Endometrial microvascular endothelial cells (primary cell): ENCODE measurements around the gene GPR149. TPM values are rescaled to one million over a fixed set of nuclear protein-coding genes. Genes with fewer than 3 reads are reported as not detected.

Experiments used
- in situ Hi-C: cut with HindIII; loops from 2 replicates; pipeline ENCODE4 v1.10.0; 2017; ENCODE audit warnings: low sequenced_read_pairs, low pct_unique_long_range_greater_than_20kb; ENCODE audit errors: inconsistent ontology term
- total RNA-seq: library from RNA; depleted of rRNA; stranded (reverse); fragments of >200 nt; gene quantifications from one replicate; pipeline ENCODE4 v1.2.3, GENCODE V29; 2015; ENCODE audit errors: inconsistent ontology term

GPR149 gene
- total RNA-seq, 1 donor from 2014 or later: not detected

DNA sequence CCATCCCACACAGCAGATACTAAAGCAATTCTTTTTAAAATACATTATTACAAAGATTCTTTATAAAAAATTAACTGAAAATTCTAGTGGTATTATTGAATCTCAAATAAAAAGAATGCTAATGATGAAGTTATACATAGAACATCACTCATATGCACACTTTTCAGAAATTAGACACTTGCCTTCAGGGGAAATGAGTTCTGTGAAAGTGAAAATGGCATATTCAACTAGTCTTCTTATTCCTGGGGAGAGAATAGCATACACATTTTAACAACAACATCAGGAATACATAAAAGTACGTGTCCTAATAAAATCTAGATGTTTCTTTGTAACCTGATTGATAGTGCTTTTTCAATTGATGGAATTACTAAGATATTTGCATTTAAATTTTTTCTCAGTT is 68.9 kb downstream of the GPR149 start:
- in situ Hi-C loops: no loop called here

DNA sequence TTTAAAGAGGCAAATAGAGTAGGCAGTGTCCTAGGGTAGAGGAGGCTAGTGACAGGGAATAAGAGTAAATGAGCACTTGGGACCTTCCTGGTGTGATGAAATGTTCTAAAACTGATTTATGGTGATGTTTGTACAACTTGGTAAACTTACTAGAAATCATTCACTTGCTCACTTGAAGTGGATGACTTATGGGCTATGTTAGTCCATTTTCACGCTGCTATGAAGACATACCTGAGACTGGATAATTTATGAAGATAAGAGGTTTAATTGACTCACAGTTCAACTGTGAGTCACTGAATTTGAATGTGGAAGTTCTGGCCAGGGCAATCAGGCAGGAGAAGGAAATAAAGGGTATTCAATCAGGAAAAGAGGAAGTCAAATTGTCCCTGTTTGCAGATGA is 74.0 kb downstream of the GPR149 start:
- in situ Hi-C loops: no loop called here

DNA sequence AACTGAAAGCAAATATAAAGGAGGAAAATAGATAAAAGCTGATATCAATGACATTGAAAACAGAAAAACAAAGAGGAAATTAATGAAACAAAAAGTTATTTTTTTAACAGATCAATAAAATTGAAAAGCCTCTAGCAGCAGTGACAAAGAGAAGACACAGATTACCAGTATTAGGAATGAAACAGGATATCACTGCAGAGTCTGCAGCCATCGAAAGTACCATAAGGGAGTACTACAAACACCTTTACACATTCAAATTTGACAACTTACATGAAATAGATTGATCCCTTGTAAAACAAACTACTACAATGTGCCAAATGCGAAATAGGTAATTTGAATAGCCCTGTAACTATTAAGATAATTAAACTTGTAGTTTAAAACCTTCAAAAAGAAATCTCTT is 80.8 kb downstream of the GPR149 start:
- in situ Hi-C loops: no loop called here

DNA sequence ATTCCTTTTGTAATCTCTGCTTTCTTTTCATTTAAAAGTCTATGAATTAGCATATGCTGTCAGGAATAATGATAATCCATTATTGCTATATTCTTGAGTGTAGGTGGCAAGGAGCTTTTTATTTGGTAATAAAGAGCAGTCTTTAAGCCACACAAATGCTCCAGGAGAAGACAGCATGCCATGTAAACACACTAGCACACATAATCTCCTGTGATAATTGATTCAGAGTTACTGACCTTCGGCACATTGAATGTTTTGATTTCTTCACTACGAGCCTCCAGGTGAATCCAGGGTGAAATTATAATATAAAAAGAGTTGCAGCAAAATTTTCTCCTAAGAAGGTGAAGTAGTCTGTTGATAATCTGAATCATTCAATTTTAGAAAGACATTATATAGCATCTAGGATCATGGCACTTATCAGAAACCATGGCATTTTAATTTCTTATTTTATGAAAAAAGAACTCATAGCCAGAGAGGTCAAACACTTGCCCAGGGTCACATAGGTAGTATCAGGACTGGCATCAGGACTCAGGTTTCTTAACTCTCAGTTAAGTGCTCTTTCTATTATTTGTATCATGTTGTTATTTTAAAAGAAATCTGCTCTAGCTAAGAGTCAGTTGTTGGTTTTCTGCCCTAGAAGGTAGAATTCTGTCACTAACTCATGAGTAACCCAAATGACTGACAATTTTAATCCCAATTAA is 84.4 kb downstream of the GPR149 start:
- in situ Hi-C loops: no loop called here

DNA sequence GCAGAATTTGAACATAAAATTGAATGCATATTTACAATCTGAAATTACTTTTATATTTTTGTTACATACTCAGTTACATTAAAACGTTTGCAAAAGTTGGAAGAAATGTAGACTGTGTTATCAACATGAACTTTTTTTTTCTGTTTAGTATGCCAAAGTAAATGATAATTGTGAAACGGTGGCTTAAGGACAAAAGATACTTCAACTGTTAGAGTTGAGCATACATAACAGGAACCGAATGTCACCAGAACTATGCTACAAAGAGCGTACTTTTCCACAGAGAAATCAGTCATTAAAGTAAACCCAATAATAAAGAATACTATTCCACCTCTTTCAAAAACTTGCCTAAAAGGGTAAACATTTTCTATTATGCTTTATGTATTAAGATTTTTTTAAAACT is 91.4 kb downstream of the GPR149 start:
- in situ Hi-C loops: no loop called here

DNA sequence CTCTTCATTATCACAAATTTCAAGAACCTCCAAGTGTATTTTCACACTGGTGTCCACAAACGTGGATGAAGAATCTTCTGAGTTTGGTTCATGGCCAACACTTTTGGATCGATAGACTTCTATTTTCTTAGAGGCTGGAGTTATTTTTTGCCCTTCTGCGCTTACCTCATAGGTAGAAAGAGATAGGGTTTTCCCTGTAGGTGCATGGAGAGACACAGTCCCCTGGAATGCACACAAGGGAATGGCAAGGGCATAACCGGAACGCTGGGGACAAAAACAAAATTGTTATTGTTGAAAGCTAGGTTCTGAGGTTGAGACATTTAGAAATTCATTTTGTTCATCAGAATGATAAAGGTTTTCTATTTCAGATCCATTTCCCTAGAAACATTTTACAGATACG is 92.0 kb downstream of the GPR149 start:
- in situ Hi-C loops: no loop called here

DNA sequence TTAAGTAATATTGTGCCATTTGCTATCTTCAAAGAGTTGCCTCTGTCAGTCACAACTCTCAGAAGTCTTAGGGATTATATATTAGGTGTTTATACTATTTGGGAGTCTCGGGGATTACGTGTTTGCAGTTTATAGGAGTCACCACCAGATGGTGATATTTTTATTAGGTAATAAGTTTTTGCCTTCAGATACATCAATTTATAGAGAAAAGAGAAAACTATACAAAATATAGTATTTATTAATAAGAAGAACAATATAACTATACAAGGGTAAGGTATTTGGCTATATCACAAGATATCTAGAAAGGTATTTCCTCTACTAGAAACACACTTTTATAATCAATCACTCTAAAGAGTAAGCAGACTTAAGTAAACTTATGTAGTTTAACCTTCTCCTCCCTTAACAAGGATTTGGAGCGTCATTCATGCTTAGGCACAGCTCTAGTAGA is 95.0 kb downstream of the GPR149 start:
- in situ Hi-C loops: no loop called here

DNA sequence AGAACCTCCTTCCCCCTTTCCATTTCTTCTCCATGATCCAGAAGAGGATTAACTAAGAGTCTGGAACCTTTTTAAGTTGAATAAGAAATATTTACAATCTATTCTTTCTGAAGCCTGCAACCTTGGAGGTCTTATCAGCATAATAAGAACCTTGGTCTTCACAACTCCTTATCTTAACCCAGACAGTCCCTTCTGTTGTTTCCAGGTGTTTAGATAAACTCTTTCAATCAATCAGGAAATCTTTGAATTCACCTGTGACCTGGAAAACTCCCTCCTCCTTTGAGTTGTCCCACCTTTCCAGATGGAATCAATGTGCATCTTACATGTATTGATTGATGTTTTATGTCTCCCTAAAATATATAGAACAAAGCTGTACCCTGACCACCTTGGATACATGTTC is 102.1 kb downstream of the GPR149 start:
- in situ Hi-C loops: no loop called here

DNA sequence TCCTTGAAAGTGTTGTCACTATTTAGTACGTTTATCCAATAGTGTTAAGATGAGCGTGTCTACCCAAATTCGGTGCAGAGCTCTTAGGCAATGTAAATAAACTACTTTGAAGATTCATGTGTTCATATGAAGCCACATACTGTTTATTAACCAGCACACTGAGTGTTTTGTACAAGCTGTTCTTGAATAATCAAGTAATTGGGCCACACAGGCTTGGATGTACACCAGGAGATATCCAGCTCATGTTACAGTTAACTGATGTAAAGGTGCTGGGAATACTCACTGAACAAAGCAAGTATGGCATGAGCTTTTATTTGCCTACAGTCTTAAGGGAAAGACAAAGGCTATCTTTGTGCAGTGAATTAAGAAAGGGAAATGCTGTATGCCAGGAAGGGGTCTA is 105.1 kb downstream of the GPR149 start:
- in situ Hi-C loops: no loop called here

DNA sequence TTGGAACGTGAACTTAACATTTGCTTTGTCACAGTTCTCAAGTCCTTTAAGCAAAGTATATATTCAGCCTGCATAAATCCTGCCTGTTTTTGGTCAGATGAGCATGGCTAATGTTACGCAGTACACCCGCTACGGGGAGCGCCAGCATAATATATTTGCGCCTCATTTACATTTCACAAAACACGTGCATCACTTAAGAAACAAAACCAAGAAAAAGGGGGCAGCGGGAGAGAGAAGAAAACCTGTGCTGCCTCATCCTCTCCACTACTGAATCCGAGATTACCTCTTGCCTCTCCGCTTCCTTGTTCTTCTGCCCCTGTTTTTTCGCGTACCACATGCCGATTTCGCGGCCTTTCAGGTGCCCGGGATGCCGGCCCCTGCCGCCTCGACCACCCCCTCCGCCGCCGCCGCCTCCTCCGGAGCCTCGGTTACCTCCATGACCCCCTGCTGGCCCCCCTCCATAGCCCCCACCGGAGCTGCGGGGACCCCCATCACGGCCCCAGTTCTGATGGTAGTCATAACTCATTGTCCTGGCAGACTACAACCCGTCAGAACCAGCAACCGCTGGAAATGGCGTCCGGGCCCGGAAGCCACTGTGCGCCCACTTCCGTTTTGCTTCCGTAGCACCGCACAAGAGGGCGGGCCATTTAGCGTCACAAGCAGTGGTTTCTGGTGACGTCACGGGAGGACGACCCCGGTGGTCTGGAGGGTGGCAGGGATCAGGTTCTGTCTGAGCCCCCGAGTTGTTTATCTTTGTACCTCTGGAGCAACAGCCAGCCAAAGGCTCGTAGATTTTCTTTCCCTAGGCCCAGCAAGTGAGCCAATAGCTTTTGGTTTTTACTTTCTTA is 105.9 kb downstream of the GPR149 start, which contains the start of gene DHX36:
Gene DHX36 (minus strand): TSS at position 597 of the 848 bp plus-strand sequence. CDS start 71 bp downstream, at position 526.
- in situ Hi-C loops: no loop called here

DNA sequence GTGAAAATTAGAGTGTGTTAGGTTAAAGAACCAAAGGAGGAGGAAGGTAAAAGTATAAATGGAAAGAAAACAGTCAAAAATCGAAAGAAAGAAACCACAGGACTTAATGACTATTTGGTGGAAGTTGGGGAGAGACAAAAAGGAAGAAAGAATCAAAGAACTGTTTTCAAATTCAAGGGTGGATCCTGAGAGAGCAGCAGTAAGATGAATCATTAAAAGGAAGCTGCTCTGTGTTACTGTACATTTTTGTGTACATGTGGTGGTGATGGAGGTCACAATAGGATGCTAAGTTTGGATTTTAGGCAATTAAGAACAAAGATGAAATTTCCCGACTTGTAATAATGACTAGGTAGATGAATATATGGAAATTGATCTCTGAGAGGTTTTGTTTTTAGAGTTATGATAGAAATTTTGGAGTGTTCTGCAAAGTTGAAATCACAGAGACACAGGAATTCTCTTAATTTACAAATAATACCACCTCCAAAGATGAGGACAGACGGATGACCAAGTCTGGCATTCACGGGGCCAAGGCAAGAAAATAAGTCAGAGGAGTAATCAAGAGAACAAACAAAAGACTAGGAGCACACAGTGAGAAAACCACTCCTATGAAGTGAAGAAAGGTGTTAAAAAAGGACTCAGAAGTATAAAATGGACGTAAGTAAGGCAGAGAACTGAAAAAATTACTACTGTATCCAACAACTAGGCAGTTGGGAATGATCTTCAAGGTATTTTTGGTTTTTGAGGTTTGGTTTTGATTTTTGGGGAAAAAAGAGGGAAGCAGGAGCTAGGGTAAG is 112.8 kb downstream of the GPR149 start:
- in situ Hi-C loops: no loop called here

DNA sequence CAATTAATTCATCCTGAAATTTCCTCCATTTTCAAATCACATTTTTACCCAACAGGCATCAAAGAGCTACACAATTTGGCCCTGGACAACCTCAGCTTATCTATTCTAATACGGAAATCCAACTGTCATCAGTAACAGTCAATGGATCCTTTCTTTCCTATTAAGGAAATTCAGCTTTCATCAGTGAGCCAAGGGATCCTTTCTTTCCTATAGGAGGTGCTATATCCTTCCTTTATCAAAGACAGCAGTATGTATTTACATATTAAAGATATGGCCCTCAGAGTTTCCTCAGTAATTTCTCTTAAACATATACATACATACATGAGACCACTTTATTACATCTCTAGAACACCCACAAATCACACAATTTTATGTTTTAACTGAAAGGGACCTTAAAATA is 115.8 kb downstream of the GPR149 start:
- in situ Hi-C loops: no loop called here

DNA sequence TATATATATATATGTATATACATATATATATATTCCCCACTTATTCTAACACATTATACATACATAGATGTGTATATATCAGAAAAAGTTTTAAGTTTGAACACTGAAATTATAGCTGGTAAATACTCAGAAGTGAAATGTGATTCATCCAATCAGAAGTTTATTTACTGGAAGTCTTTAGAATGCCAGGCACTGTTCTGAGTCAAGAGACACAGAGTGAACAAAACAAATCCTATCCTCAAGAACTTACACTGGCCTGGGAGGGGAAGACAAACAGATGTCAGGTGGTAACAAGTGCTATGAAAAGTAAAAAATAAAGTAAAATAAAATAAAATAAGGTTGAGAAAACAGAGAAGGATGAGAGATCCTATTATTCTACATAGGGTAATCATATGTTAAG is 119.2 kb downstream of the GPR149 start:
- in situ Hi-C loops: no loop called here

DNA sequence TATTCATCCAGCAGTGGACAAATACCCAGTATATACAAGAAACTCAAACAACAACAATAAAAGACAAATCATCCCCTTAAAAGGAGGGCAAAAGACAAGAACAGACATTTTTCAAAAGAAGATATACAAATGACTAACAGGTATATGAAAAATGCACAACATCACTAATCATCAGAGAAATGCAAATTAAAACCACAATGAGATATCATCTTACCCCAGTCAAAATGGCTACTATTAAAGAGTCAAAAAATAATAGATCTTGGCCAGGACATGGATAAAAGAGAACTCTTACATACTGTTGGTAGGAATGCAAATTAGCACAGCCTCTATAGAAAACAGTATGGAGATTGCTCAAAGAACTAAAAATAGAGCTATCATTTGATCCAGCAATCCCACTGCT is 122.6 kb downstream of the GPR149 start:
- in situ Hi-C loops: no loop called here

DNA sequence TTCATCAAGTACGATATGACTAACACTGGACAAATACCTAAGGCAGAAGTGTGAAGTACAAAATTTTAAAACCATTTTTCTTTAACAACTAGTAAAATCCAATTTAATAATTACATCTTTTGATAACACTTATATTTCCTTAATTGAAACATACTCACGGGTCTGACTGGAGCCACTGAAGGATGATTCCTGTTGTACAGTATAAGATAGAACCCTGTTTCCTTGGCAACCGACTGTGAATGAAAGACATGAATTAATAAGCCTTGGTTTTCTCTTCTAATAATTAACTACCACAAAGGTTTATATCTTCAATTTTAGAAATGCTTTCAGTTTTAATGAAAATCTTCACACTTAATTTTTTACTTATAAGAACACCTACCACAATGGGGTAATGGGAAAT is 125.1 kb downstream of the GPR149 start:
- in situ Hi-C loops: no loop called here

DNA sequence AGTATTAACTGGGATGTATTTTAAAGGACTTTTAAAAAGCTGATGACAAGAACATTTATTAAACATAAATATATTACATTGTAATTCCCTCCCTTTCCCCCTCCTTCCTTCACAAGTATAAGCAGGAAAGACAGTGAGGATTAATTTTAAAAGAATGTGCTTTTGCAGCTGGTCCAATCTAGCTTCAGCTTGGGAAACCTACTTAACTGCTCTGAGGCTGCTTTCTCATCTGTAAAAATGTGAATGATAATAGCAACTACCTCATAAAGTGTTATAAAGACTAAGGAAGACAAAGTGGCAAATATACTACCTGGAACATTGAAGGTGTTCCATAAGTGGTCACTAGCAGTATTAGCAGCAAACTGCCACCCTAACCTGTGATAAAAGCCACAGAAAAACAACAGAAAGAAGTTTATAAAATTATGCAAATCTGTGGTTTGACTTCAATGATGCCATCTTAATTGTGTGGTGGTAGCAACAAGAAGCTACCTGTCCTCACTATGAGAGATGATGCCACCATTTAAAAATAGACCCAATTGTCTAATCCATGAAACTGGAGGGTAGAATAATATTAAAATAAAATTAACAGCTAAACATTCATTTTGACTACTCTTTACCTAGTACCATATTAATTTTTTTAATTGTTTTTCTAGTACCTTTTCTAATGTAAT is 125.7 kb downstream of the GPR149 start:
- in situ Hi-C loops: no loop called here

DNA sequence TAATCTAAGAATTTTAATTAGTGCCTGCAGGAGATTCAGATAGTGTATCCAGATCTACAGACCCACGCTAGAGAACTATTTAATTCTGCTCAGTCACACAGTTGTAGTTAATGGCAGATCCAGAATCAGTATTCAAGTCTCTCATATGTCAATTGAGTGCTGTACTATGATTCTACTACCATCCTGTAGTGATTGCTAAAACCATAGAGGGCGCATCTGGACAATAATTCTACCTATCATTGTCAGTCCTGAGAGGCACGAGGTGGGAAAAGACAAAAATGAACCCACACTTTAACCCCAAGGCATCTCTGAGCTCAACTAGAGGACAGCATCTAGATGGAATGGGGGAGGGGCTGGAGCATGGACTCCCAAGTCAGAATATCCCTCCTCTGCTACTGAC is 128.4 kb downstream of the GPR149 start:
- in situ Hi-C loops: no loop called here

DNA sequence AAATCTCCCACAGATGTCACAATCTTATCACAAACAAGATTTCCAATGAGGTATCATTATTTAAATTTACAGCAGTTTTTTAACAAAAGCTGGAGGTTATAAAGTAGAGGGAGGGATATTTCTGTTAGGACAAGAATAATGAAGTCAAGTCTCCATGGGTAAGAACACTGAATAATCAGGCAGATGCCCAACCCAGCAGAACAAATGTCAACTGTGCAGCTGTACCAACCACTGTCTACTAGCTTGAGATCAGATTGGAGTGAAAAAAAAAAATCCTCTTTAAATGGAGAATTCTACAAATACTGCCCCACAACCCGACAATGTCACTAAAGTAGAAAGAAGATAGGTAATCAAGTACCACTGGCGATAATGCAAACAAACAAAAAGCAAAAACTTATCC is 136.0 kb downstream of the GPR149 start:
- in situ Hi-C loops: no loop called here

DNA sequence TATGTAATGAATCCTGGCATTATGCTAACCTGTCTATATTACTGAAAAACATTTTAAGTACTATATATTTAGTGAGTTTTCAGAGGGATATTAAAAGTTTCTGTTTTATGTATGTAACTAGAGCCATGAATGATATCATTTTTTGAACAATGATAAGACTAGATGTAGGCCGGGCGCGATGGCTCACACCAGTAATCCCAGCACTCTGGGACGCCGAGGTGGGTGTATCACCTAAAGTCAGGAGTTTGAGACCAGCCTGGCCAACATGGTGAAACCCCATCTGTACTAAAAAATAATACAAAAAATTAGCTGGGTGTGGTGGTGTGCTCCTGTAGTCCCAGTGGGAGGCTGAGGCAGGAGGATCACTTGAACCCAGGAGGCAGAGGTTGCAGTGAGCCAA is 139.8 kb downstream of the GPR149 start:
- in situ Hi-C loops: no loop called here
